ENCODE results near the gene COMMD6.

Gene COMMD6

DNA sequence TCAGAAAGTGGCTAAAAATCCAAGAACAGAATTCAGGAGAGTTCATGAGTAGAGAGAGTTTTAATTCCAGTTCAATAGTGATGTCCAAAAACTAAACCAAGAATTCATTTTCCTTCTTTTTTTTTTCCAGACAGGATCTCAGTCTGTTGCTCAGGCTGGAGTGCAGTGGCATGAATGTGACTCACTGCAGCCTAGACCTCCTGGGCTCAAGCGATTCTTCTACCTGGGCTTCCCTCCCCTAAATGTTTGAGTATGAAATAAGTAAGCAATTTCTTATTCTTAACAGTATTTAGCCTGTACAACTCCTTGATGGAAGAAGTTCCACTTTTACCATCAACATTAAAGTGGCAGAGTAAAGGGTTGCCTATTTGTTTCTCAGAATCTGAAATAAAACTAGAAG lies 3.8 kb downstream of the COMMD6 start:
- FAIRE-seq, result peak; percentile 74

DNA sequence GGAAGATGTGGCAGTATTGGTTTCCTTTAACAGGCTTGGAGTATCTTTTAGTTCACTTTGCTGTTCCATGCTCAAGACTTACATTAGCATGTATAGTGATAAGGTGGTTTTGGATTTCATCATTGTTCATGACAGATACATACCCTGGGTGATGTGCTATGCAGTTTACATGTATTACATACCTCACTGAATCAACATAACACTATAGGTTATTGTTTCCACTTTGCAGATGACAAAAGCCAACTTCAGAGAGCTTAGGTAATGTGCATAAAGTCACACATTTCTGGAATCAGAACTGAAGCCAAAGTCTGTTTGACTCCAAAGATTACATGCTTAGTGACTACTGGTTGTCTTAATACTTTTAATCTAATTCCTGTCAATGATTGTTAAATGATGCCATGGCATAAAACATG lies 7.1 kb downstream of the COMMD6 start:
- DNase-seq (ENCODE audit: insufficient read length, low spot score), result no peak
- FAIRE-seq, result no peak

More for the DNA sequence above, 3.8 kb downstream of the COMMD6 start:
- no peak for DNase-seq (ENCODE audit: insufficient read length, low spot score)

DNA sequence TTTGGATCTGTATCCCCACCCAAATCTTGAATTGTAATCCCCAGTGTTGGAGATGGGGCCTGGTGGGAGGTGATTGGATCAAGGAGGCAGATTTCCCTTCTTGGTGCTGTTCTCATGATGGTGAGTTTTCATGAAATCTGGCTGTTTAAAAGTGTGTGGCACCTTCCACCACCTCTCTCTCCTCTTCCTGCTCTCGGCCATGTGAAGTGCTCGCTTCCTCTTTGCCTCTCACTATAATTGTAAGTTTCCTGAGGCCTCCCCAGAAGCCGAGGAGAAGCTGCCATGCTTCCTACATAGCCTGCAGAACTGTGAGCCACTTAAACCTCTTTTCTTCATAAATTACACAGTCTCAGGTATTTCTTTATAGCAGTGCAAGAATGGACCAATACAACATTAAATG lies 15.7 kb downstream of the COMMD6 start:
- no peak for FAIRE-seq
- no peak for DNase-seq (ENCODE audit: insufficient read length, low spot score)

DNA sequence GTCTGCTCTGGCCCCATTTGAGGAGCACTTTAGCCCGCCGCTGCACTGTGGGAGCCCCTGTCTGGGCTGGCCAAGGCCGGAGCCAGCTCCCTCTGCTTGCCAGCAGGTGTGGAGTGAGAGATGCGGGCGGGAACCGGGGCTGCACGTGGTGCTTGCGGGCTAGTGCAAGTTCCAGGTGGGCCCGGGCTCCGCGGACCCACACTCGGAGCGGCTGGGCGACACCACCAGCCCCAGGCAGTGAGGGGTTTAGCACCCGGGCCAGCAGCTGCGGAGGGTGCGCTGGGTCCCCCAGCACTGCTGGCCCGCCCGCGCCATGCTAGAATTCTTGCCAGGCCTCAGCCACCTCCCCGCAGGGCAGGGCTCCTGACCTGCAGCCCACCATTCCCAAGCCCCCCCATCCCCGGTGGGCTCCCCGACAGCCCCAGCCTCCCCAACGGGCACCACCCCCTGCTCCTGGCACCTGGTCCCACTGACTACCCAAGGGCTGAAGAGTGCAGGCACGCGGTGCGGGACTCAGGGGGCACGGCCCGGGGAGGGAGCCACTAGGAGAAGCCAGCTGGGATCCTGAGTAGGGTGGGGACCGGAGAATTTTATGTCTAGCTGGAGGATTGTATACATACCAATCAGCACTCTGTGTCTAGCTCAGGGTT lies 19.1 kb downstream of the COMMD6 start:
- FAIRE-seq (no peak), DNase-seq (ENCODE audit: insufficient read length, low spot score) (no peak)

DNA sequence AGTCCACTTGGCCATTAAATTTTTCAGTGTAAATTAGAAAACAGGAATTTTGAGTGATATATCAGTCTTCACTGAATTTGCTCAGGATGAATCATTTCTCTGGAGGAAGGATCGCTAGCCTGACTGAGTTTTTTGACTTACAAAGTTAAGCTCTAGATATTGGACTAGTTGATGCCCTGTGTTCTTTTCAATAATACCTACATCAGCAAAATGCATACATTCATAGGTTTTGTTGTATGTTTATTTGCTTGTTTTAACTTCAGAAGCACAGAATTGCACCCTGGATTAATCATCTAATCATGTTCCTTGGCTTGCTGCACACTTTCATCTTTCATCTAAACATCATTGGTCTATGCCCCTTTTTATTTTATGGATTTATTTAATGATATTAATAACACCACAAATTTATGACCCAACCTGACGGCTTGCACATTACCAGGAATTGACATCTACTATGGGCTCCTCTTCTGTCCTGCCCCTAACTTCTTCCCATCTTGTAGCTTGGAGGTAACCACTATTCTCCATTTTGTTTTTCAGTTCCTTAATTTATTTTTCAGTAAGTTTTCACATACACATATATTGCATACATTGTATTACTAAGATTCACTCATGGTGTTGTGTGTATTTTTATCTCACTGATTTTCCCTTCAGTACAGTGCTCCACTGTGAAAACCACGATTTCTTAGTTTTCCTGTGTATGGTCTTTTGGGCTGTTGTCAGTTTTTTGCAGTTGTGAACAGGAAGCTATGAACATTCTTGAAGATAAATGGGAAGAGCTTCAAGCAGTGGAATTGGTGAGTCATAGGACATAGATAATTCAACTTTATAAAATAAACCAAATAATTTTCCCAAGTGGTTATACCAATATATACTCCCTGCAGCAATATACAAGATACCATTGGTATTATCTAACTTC lies 23.3 kb downstream of the COMMD6 start:
- FAIRE-seq, result no peak
- no peak for DNase-seq (ENCODE audit: insufficient read length, low spot score)

DNA sequence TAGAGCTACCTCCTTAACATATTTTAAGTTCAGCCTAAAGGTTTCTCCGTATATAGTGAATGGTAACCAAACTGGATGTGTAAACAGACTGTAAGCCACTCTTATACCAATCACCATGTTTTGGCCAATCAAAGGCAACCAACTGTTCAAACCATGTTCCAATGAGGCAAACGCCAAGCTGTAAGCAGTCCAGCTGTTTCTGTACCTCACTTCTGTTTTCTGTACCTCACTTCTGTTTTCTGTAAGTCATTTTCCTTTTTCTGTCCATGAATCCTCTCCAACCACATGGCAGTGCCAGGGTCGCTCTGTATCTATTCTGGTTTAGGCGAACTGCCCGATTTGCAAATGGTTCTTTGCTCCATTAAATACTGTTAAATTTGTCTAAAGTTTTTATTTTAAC lies 24.4 kb downstream of the COMMD6 start:
- no peak for DNase-seq (ENCODE audit: insufficient read length, low spot score)
- peak; percentile 39 for FAIRE-seq

DNA sequence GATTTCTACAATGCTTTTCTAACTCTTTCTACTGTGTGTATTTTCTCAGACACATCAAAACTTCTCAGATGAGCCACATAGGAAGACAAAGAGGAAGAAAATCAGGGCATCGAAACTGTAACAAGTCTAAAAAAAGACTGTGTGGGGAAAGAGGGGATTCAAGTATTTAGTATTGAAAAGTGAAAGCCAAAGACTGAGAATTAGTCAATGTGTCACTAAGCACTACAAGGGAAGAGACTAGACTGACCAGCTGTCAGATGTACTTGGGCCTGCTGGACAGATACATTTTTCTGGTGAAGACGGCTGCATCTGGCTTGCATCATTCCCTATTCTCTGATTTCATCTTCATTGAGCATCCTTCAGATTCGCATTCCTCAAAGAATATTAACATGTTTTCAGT lies 25.4 kb downstream of the COMMD6 start:
- peak; percentile 99 for FAIRE-seq

DNA sequence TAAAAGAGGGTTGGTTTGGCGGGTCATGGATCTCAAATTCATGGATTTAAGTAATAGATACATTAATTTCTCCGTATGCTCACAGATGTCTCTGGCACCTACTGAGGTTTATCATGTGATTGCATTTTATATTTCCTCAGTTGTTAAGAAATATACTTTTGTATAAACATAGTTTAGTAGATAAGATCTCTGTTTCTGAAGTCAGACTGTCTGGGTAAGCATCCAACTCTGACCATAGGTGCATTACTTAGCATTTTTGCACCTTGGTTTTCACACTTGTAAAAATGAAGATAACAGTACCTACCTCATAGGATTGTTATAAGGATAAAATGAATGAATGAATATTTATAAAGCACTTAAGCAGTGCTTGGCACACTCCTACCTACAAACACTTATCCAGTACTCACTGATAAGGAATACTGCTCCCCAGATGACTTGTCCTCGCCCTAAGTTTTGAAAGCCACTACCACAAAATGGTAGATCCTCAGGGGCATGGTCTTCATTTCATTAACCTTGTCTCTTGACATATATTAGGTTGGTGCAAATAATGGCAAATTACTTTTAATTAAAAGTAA lies 26.5 kb downstream of the COMMD6 start:
- DNase-seq (ENCODE audit: insufficient read length, low spot score) (no peak), FAIRE-seq (no peak)

More for the DNA sequence above, 25.4 kb downstream of the COMMD6 start:
- peak; percentile 44 for DNase-seq (ENCODE audit: insufficient read length, low spot score)

DNA sequence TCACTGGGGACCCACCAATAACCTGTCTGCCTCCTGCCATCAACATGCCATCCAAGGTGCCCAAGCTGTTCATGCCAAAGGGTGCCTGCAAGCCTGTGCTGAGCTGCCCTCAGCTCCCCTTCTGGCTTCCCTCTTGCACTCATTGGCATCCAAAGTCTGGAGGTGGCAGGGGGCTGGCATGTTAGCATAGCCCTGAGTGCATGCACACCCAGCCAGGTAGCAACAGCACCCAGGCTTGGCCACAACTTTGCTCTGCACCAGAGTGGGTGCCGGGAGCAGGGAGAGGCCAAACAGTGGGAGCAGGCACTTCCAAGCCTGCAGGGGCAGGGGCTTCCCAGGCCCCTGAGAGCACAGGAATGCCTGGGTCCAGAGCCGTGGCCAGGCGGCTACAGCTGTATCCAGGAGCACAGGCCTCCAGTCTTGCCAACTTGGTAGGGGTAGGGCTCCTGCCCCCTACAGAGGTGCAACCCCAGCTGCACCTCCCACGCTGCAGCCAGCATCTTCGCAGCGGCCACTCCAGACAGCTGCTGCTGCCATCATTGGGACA lies 29.6 kb downstream of the COMMD6 start:
- FAIRE-seq, result no peak
- DNase-seq (ENCODE audit: insufficient read length, low spot score), result no peak

DNA sequence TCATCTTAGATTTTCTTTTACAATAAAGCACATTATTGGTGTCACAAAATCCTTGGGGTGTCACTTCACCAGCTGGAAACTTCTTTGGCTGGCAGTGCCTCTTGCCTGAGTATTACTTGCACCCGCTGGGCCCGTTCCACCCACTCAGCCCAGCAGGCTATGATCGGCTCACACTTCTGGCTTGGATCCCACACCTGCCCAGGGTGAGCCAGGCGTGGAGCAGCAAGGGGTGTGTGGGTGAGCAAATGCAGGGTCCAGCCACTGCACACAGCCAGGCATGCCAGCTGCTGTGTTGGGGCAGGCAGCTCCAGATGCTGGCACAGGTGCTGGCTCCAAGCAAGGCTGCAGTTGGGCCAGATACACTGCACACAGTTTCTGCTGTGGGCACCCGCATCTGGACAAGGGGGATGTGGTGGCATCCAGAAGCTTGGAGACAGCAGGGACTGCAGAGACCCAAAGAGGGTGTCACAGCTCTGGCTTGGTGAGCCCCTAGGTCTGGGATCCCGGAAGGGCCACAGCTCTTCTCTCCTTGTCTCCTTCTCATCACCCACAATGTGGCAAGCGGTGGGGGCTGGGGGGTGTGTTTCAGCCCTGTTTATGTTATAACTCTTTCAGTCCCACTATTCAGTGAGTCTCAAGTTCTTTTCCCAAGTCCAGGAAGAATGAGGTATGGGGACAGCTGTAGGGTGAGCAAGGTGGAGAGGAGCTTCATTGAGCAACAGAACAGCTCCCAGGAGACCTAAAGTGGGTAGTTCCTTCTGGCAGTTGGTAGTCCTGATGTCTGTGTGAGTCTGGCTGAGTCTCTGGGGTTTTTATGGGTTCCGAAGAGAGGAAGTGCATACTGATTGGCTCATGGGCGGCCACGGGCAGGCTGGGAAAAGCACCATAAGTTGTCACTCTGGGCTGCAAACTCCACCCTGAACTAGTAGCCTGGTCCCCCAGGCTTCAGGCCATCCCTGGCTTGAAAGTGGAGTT lies 30.3 kb downstream of the COMMD6 start:
- FAIRE-seq (no peak), DNase-seq (ENCODE audit: insufficient read length, low spot score) (no peak)

DNA sequence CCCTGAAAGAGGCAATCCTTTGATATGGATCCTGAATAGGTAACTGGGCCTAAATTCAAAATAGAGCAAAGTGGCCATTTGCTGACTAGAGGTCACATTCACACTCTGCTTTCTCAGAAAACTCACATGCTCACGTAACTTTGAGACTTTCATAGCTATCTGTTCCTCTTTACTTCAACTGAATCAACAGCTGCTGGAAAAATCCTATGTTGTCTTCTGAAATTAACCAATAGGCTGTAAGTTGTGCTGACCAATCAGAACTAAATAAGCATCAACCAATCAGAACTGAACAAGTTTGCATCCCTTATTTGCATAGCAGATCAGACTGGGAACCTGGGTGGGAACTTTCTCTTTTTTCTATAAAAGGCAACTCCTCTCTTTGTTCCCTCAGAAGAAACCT lies 31.6 kb downstream of the COMMD6 start:
- no peak for FAIRE-seq
- DNase-seq (ENCODE audit: insufficient read length, low spot score), result no peak

DNA sequence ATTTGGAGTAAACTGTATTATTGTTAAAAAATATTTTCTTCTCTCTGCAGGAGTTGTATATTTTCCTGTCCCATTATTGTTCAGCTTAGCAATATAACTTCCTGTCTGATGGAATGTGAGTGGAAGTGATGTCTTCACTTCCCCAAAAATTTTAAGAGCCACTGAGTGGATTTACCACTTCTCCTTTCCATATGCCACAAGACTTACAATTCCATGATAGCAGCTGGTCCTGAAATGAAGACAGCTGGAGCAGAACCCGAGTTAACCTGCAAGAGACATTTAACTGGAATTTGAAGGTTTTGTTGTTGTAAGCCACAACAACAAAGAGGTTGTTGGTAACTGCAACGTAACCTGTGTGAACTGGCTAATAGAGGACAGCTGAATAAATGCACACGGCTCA lies 32.3 kb downstream of the COMMD6 start:
- FAIRE-seq, result no peak
- no peak for DNase-seq (ENCODE audit: insufficient read length, low spot score)

DNA sequence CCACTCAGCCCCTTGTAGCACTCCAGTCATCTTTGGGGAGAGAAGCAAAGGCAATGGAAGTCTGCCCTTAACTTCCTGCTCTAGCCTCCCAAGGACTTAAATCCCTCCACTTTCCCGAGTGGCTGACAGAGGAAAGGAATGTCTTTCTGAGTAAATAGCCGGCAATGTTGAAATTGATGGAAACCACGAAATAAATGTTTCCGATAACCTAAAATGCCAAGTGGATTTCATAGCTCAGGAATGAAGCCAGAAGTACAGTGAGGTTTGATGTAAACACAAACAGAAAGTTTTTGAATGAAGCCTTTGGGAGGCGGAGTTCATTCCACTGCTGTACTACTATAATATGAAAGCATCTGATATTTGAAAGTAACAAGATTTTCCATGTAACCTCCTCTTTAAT lies 41.7 kb downstream of the COMMD6 start:
- FAIRE-seq (no peak), DNase-seq (ENCODE audit: insufficient read length, low spot score) (no peak)

DNA sequence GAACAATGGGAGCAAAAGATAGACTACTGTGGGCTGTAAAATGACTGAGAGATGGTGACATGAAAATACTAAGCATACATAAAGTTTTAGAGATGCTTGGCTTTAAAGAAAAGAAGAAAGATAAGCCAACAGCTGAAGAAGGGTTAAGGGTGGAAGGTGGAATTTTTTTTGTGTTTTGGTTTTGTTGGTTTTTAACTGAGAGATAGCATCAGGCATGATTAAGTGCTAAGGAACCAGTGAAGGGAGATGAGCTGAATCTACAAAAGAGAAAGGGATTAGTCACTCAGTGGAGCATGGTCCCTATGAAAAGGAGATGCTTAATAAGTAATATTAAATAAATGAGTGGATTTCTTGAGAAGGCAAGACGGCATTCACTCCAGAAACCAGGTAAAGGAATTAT lies 43.1 kb downstream of the COMMD6 start:
- FAIRE-seq (no peak), DNase-seq (ENCODE audit: insufficient read length, low spot score) (no peak)

DNA sequence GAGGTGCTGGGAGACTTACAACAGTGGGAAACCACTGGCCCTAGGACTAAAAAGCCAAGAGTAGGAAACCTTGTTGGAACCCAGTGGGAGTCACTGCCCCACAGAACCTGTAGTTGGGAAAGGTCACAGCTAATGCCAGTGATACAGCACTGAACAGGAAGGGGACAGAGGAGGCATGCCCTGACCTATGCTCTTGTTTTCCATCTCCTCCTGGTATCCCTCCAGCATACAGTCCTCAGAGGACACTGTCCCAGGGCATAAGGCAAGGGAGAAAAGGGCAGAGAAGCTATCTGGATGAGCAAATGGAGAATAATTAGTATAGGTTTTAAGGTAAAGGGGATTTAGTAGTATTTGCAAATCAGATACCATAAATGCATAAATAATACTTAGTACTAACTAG lies 44.5 kb downstream of the COMMD6 start:
- no peak for DNase-seq (ENCODE audit: insufficient read length, low spot score)
- no peak for FAIRE-seq

DNA sequence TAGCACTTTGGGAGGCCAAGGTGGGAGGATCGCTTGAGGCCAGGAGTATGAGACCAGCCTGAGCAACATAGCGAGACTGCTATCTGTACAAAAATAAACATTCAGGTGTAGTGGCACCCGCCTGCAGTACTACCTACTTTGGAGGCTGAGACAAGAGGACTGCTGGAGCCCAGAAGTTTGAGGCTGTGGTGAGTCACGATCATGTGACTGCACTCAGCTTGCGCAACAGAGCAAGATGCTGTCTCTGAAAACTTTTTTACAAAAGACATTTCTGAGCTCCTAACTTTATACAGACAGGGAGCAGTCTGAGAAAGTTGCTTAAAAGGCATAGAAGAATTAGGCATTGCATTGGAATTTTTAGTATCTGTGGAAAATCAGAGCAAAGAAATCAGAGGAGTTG lies 45.3 kb downstream of the COMMD6 start:
- no peak for DNase-seq (ENCODE audit: insufficient read length, low spot score)
- no peak for FAIRE-seq

DNA sequence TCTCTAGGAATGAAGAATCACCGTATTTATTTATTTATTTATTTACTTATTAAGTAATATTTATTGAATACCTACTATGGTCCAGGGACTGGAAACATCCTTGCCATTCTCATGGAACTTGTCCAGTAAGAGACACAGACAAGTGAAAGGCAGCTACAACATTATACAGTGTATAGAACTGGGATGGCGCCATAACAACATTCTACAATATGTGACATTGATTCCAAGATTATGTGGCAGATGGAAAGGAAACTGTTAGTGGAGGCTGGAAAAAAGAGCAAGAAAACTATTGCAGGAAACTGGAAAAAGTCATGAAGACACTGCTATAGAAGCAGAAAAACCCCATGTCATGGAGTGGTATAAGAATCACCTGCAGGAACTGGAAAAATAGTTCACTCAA lies 46.3 kb downstream of the COMMD6 start:
- FAIRE-seq, result no peak

DNA sequence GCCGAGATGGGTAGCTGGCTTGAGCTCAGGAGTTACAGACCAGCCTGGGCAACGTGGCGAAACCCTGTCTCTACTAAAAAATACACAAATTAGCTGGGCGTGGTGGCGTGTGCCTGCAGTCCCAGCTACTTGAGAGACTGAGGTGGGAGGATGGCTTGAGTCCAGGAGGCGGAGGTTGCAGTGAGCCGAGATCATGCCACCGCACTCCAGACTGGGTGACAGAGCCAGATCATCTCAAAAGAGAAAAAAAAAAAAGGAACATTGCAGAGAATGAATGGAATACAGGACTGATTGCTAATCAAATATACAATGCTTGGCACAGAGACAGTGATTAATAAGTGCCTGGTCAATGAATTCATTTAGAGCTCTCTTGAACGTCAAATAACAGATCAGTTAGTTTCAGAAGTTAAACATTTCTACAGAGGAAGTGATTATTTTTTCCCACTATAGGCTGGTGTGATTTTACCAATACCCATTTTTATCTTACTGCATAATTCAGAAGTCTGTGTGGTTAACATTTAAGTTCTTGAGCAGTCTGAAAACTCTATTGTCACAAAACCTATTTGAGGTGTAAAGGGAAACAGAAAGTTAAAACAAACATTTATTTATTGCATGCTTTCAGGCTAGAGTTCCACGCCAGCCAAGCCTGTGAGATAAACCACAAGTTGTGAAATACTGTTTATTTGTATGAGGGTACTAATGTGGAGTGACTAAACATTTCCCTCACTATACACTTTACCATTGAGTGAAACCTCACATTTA lies 48.0 kb downstream of the COMMD6 start:
- DNase-seq (ENCODE audit: insufficient read length, low spot score), result no peak
- FAIRE-seq, result peak; percentile 84

More for the DNA sequence above, 46.3 kb downstream of the COMMD6 start:
- no peak for DNase-seq (ENCODE audit: insufficient read length, low spot score)

Measured in GM19239 (cell line).